HEK293 (cell line): ENCODE data around the gene WSB2.

Source experiments
- CTCF ChIA-PET: fragments of 350-600 bp; formaldehyde crosslinking; extraction: SDS; loops from one replicate; lab custom pipeline; 2021; ENCODE audit warnings: antibody characterized with exemption; lab: Yijun Ruan, JAX
- POLR2A ChIA-PET: fragments of 300-600 bp; formaldehyde crosslinking; extraction: SDS; loops from one replicate; lab custom pipeline; 2020; ENCODE audit warnings: antibody characterized with exemption, inconsistent platforms; lab: Yijun Ruan, JAX
- H3K27ac ChIP-seq: fragments of 200-500 bp; sonication (Bioruptor generic); 2 replicates; pipeline ENCODE4 v1.5.1; 2014; ENCODE audit warnings: low read depth, low read length, control low read depth, inconsistent platforms; ENCODE audit errors: extremely low read depth
- H3K36me3 ChIP-seq, 2 experiments: fragments of 200-500 bp in 1 of 2; sonication (Bioruptor generic) in 1 of 2; 1 replicate in 1 of 2; 2 replicates in 1 of 2; pipeline ENCODE4 v1.5.1; 2014 to 2017; ENCODE audit warnings: inconsistent platforms in 2 of 2, low read length in 2 of 2; ENCODE audit not compliant: control insufficient read depth in 2 of 2, insufficient read depth in 1 of 2
- H3K4me1 ChIP-seq: fragments of 200-500 bp; sonication (Bioruptor generic); 2 replicates; pipeline ENCODE4 v1.5.1; 2014; ENCODE audit warnings: mild to moderate bottlenecking, low read length, inconsistent platforms; ENCODE audit not compliant: control insufficient read depth, insufficient read depth
- H3K4me3 ChIP-seq: 2 replicates; pipeline ENCODE4 v1.5.1; 2011; ENCODE audit warnings: low read depth, mild to moderate bottlenecking, control low read depth, low read length, moderate library complexity
- H3K9me3 ChIP-seq: fragments of 200-500 bp; sonication (Bioruptor generic); 2 replicates; pipeline ENCODE4 v1.5.1; 2014; ENCODE audit warnings: low read depth, low read length, inconsistent platforms; ENCODE audit not compliant: control insufficient read depth, insufficient read depth
- KLF7 ChIP-seq: fragments of 450-650 bp; formaldehyde crosslinking; IDR thresholded peaks from 2 replicates; pipeline ENCODE4 v1.5.1; 2016; ENCODE audit warnings: missing biosample characterization, missing genetic modification characterization, borderline replicate concordance
- RBAK ChIP-seq: fragments of 450-650 bp; formaldehyde crosslinking; IDR thresholded peaks from 2 replicates; pipeline ENCODE4 v1.5.1; 2016; ENCODE audit warnings: missing biosample characterization, missing genetic modification characterization
- SALL2 ChIP-seq: fragments of 450-650 bp; formaldehyde crosslinking; IDR thresholded peaks from 2 replicates; pipeline ENCODE4 v1.5.0; 2017; ENCODE audit warnings: missing biosample characterization, mild to moderate bottlenecking, missing genetic modification characterization, borderline replicate concordance
- SCRT1 ChIP-seq: fragments of 450-650 bp; formaldehyde crosslinking; IDR thresholded peaks from 2 replicates; pipeline ENCODE4 v1.5.1; 2016; ENCODE audit warnings: missing biosample characterization, missing genetic modification characterization, borderline replicate concordance
- ZBTB17 ChIP-seq: fragments of 450-650 bp; formaldehyde crosslinking; IDR thresholded peaks from 2 replicates; pipeline ENCODE4 v1.5.1; 2016; ENCODE audit warnings: missing biosample characterization, missing genetic modification characterization
- ZIC2 ChIP-seq: fragments of 450-650 bp; formaldehyde crosslinking; IDR thresholded peaks from 2 replicates; pipeline ENCODE4 v1.5.1; 2016; ENCODE audit warnings: missing biosample characterization, missing genetic modification characterization
- ZNF10 ChIP-seq: fragments of 450-650 bp; formaldehyde crosslinking; IDR thresholded peaks from 2 replicates; pipeline ENCODE4 v1.5.1; 2017; ENCODE audit warnings: missing biosample characterization, missing genetic modification characterization
- ZNF132 ChIP-seq: fragments of 450-650 bp; formaldehyde crosslinking; IDR thresholded peaks from 2 replicates; pipeline ENCODE4 v1.5.1; 2017; ENCODE audit warnings: missing biosample characterization, missing genetic modification characterization, borderline replicate concordance
- ZNF140 ChIP-seq: fragments of 450-650 bp; formaldehyde crosslinking; IDR thresholded peaks from 2 replicates; pipeline ENCODE4 v1.5.1; 2016; ENCODE audit warnings: missing biosample characterization, missing genetic modification characterization
- ZNF169 ChIP-seq: fragments of 450-650 bp; formaldehyde crosslinking; IDR thresholded peaks from 2 replicates; pipeline ENCODE4 v1.5.1; 2016; ENCODE audit warnings: missing biosample characterization, missing genetic modification characterization
- ZNF24 ChIP-seq: fragments of 450-650 bp; formaldehyde crosslinking; IDR thresholded peaks from 2 replicates; pipeline ENCODE4 v1.5.1; 2016; ENCODE audit warnings: missing biosample characterization, missing genetic modification characterization
- ZNF391 ChIP-seq: fragments of 450-650 bp; formaldehyde crosslinking; IDR thresholded peaks from 2 replicates; pipeline ENCODE4 v1.5.1; 2016; ENCODE audit warnings: low read depth, missing biosample characterization, missing genetic modification characterization, borderline replicate concordance
- ZNF404 ChIP-seq: fragments of 450-650 bp; formaldehyde crosslinking; IDR thresholded peaks from 2 replicates; pipeline ENCODE4 v1.5.1; 2017; ENCODE audit warnings: missing biosample characterization, missing genetic modification characterization
- ZNF664 ChIP-seq: fragments of 450-650 bp; formaldehyde crosslinking; IDR thresholded peaks from 2 replicates; pipeline ENCODE4 v1.5.1; 2016; ENCODE audit warnings: missing biosample characterization, missing genetic modification characterization
- ZNF677 ChIP-seq: fragments of 450-650 bp; IDR thresholded peaks from 2 replicates; pipeline ENCODE4 v1.5.0; 2018; ENCODE audit warnings: missing biosample characterization, mild to moderate bottlenecking, missing genetic modification characterization, moderate library complexity
- ZNF707 ChIP-seq: fragments of 450-650 bp; formaldehyde crosslinking; IDR thresholded peaks from 2 replicates; pipeline ENCODE4 v1.5.1; 2016; ENCODE audit warnings: missing biosample characterization, missing genetic modification characterization
- ZNF791 ChIP-seq: fragments of 450-650 bp; formaldehyde crosslinking; IDR thresholded peaks from 2 replicates; pipeline ENCODE4 v1.5.1; 2016; ENCODE audit warnings: missing biosample characterization, missing genetic modification characterization
- ZNF837 ChIP-seq: fragments of 450-650 bp; formaldehyde crosslinking; IDR thresholded peaks from 2 replicates; pipeline ENCODE4 v1.5.1; 2016; ENCODE audit warnings: missing biosample characterization, missing genetic modification characterization
- ZXDB ChIP-seq: fragments of 450-650 bp; formaldehyde crosslinking; IDR thresholded peaks from 2 replicates; pipeline ENCODE4 v1.5.1; 2016; ENCODE audit warnings: missing biosample characterization, missing genetic modification characterization
- TF ChIP-seq, protein P1 (sequence below): fragments of 450-650 bp; formaldehyde crosslinking; IDR thresholded peaks from 2 replicates; pipeline ENCODE4 v1.5.1; 2016; ENCODE audit warnings: missing biosample characterization, missing genetic modification characterization, borderline replicate concordance
- TF ChIP-seq, protein P2 (sequence below): fragments of 450-650 bp; formaldehyde crosslinking; IDR thresholded peaks from 2 replicates; pipeline ENCODE4 v1.5.1; 2016; ENCODE audit warnings: missing biosample characterization, missing genetic modification characterization
- TF ChIP-seq, protein P3 (sequence below): fragments of 450-650 bp; formaldehyde crosslinking; IDR thresholded peaks from 2 replicates; pipeline ENCODE4 v1.5.1; 2016; ENCODE audit warnings: missing biosample characterization, missing genetic modification characterization, low read depth

WSB2 gene

DNA sequence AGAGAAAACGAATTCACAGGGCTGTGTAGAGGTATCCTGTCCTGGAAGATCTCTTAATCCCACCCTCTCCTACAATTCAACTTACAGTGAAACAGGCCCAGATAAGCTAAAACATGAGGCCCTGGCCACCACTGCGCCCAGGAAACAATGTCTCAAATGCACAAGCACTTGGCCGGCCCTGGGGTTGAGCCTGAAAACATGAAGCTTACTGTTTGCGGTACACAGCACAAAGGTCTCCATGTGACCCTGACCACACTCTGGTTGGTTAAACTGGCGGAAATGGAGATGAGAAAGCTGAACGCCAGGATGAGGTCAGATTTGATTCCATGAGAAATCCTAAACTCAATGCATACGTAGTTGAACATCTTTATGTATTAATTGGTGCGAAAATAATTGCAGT, 16.4 kb downstream of the WSB2 start:
- no peaks in the 10 kb centered on the region for H3K4me1 ChIP-seq
- CTCF ChIA-PET: interaction anchor here (0.9 to 1.5 kb wide), 2 partner anchors 8 to 10 kb away, joined by 3 to 5 read pairs; no protein-coding TSS in a partner anchor
- POLR2A ChIA-PET: interaction anchor here (1.8 kb wide), 1 partner anchor 10 kb away, joined by 7 read pairs; no protein-coding TSS in a partner anchor
- H3K27ac ChIP-seq: no peak overlapping the region
- H3K36me3 ChIP-seq: peaks cover 22 to 49% of the 10 kb centered on the region in 2 experiments; a peak in 2 of 3 replicates
- no peaks in the 10 kb centered on the region for H3K9me3 ChIP-seq
- H3K4me3 ChIP-seq: no peak overlapping the region
- TF ChIP-seq SALL2 (tag by site-specific recombination) (no peak), ZNF10 (tag by site-specific recombination) (no peak), ZNF677 (tag by site-specific recombination) (no peak), ZNF404 (tag by site-specific recombination) (no peak), ZNF169 (tag by site-specific recombination) (no peak), ZNF664 (tag by site-specific recombination) (no peak), KLF7 (tag by site-specific recombination) (no peak), SCRT1 (tag by site-specific recombination) (no peak), ZNF391 (no peak), ZXDB (no peak), ZNF132 (tag by site-specific recombination) (no peak), ZNF707 (tag by site-specific recombination) (no peak), ZNF140 (no peak)

DNA sequence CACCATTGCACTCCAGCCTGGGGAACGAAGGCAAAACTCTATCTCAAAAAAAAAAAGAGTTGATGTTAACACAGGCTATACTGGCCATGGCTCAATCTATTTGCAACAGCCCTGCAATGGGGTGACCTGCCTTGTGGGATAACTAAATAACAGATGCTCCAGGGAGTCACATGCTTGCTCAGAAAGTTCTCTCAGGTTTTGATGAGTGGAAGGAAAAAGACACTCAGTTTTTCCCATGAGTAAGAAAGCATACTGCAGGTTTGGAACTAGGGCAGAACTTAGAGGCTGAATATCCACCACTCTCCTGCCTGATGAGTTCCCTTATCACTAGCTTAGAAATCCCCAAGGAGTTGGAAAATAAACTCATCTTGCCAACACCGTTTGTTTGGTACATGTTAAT, 16.9 kb downstream of the WSB2 start:
- ChIA-PET POLR2A (interaction anchor here (1.8 kb wide), 1 partner anchor 9 kb away, joined by 7 read pairs; no protein-coding TSS in a partner anchor), CTCF (interaction anchor here (0.7 to 1.5 kb wide), 3 partner anchors 9 to 147 kb away, joined by 3 to 5 read pairs (median 3); no protein-coding TSS in a partner anchor)
- no peaks in the 10 kb centered on the region for H3K9me3 ChIP-seq
- no peak for TF ChIP-seq ZNF837
- no peak for TF ChIP-seq ZIC2
- TF ChIP-seq ZNF140: no peak
- TF ChIP-seq, protein P1, sequence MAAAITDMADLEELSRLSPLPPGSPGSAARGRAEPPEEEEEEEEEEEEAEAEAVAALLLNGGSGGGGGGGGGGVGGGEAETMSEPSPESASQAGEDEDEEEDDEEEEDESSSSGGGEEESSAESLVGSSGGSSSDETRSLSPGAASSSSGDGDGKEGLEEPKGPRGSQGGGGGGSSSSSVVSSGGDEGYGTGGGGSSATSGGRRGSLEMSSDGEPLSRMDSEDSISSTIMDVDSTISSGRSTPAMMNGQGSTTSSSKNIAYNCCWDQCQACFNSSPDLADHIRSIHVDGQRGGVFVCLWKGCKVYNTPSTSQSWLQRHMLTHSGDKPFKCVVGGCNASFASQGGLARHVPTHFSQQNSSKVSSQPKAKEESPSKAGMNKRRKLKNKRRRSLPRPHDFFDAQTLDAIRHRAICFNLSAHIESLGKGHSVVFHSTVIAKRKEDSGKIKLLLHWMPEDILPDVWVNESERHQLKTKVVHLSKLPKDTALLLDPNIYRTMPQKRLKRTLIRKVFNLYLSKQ: no peak
- TF ChIP-seq, protein P2, sequence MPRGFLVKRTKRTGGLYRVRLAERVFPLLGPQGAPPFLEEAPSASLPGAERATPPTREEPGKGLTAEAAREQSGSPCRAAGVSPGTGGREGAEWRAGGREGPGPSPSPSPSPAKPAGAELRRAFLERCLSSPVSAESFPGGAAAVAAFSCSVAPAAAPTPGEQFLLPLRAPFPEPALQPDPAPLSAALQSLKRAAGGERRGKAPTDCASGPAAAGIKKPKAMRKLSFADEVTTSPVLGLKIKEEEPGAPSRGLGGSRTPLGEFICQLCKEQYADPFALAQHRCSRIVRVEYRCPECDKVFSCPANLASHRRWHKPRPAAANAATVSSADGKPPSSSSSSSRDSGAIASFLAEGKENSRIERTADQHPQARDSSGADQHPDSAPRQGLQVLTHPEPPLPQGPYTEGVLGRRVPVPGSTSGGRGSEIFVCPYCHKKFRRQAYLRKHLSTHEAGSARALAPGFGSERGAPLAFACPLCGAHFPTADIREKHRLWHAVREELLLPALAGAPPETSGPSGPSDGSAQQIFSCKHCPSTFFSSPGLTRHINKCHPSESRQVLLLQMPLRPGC (tag by site-specific recombination): no peak
- no peak for TF ChIP-seq RBAK
- TF ChIP-seq KLF7 (tag by site-specific recombination): no peak
- no peak for TF ChIP-seq ZBTB17 (tag by site-specific recombination)
- TF ChIP-seq ZNF791 (tag by site-specific recombination): no peak
- TF ChIP-seq, protein P3, sequence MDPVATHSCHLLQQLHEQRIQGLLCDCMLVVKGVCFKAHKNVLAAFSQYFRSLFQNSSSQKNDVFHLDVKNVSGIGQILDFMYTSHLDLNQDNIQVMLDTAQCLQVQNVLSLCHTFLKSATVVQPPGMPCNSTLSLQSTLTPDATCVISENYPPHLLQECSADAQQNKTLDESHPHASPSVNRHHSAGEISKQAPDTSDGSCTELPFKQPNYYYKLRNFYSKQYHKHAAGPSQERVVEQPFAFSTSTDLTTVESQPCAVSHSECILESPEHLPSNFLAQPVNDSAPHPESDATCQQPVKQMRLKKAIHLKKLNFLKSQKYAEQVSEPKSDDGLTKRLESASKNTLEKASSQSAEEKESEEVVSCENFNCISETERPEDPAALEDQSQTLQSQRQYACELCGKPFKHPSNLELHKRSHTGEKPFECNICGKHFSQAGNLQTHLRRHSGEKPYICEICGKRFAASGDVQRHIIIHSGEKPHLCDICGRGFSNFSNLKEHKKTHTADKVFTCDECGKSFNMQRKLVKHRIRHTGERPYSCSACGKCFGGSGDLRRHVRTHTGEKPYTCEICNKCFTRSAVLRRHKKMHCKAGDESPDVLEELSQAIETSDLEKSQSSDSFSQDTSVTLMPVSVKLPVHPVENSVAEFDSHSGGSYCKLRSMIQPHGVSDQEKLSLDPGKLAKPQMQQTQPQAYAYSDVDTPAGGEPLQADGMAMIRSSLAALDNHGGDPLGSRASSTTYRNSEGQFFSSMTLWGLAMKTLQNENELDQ (tag by site-specific recombination): no peak
- no peak for TF ChIP-seq ZNF24 (tag by site-specific recombination)
- H3K4me3 ChIP-seq: no peak overlapping the region
- H3K36me3 ChIP-seq: peaks cover 22 to 53% of the 10 kb centered on the region in 2 experiments; a peak in 2 of 3 replicates
- H3K4me1 ChIP-seq: no peaks in the 10 kb centered on the region
- no peak overlapping the region for H3K27ac ChIP-seq
